ENCODE results near the gene TTC5.

The TTC5 gene

DNA sequence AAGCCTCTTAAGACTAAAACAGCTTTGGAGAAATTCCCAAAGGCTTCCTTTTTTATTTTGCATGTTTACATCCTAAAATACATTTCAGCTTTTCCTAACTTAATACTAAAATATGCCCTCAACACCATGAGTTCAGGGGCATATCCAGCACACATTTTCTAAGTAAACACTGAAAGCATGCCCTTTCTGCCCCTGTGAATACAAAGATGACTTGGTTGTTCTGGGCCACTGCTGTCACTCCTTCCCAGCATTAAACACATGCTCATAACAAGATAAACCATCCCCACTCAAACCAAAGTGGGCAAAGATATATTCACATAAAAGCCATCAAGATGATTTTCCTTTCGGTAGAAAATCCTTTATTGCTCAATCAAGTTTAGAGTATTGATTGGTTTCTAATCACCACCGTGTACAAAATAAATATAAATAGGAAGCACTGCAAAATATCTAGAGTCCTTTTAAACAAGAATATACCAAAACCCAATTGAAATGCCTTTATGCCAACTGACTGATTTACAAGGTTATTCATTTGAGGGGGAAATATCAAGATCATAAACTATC is 25.4 kb upstream of the TTC5 start:
- Histone ChIP-seq H3K9me3 (ENCODE audit: control insufficient read depth, insufficient read depth, low read depth, low read length) (no peaks in the 10 kb centered on the region), H3K4me3 (ENCODE audit: low read depth, low read length) (no peak overlapping the region), H3K4me1 (ENCODE audit: control insufficient read depth, insufficient read depth, low read length) (peaks cover 9% of the 10 kb centered on the region), H3K27ac (ENCODE audit: extremely low read depth, low read depth, low read length) (no peak overlapping the region), H3K36me3 (ENCODE audit: control insufficient read depth in 2 of 2, insufficient read depth in 1 of 2, low read length in 2 of 2) (peaks cover 9 to 32% of the 10 kb centered on the region in 2 experiments)
- TF ChIP-seq IKZF3 (tag by site-specific recombination; IDR thresholded peaks at IDR 0.05) (peak; percentile 20; the same call in 1 of the 2 replicates), ZNF169 (tag by site-specific recombination; IDR thresholded peaks at IDR 0.05) (no peak)
- ChIA-PET CTCF (interaction anchor here (0.6 to 1.4 kb wide), 2 partner anchors 10 to 25 kb away, joined by 4 to 5 read pairs; no protein-coding TSS in a partner anchor), POLR2A (interaction anchor here (3.7 kb wide), 1 partner anchor 11 kb away, joined by 57 read pairs; the partner anchor contains the start of gene PARP2)

DNA sequence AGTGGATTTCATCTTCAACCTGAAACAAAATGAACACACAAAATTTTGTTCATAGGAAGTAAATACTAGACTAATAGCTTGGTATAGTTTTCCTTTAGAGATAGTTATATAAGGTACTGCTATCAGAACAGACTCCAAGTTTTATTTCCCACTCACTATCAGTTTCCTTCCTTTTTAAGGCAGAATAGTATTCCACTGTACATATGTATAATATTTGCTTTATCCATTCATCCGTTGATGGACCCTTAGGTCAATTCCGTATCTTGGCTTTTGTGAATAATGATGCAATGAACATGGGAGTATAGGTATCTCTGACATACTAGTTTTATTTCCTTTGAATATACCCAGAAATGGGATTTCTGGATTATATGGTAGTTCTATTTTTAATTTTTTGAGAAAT is 23.6 kb upstream of the TTC5 start:
- Histone ChIP-seq H3K9me3 (ENCODE audit: control insufficient read depth, insufficient read depth, low read depth, low read length) (no peaks in the 10 kb centered on the region), H3K36me3 (ENCODE audit: control insufficient read depth in 2 of 2, insufficient read depth in 1 of 2, low read length in 2 of 2) (peaks cover 27 to 46% of the 10 kb centered on the region in 2 experiments), H3K4me1 (ENCODE audit: control insufficient read depth, insufficient read depth, low read length) (peaks cover 9% of the 10 kb centered on the region), H3K27ac (ENCODE audit: extremely low read depth, low read depth, low read length) (no peak overlapping the region), H3K4me3 (ENCODE audit: low read depth, low read length) (no peak overlapping the region)
- POLR2A ChIA-PET: interaction anchor here (1.1 to 4.3 kb wide), 2 partner anchors 14 to 126 kb away, joined by 3 to 45 read pairs; partner anchors contain the start of genes APEX1 and PARP2
- no peak for TF ChIP-seq TRIM28 (IDR thresholded peaks at IDR 0.05; ENCODE audit: borderline replicate concordance, low read length)
- TF ChIP-seq HOXC10 (CRISPR knock-in tag; IDR thresholded peaks at IDR 0.05): no peak
- TF ChIP-seq ZNF830 (tag by site-specific recombination; IDR thresholded peaks at IDR 0.05; ENCODE audit: low read depth): no peak
- TF ChIP-seq ZNF548 (tag by site-specific recombination; IDR thresholded peaks at IDR 0.05): no peak
- no peak for TF ChIP-seq ZNF549 (tag by site-specific recombination; IDR thresholded peaks at IDR 0.05)
- TF ChIP-seq, protein P1, sequence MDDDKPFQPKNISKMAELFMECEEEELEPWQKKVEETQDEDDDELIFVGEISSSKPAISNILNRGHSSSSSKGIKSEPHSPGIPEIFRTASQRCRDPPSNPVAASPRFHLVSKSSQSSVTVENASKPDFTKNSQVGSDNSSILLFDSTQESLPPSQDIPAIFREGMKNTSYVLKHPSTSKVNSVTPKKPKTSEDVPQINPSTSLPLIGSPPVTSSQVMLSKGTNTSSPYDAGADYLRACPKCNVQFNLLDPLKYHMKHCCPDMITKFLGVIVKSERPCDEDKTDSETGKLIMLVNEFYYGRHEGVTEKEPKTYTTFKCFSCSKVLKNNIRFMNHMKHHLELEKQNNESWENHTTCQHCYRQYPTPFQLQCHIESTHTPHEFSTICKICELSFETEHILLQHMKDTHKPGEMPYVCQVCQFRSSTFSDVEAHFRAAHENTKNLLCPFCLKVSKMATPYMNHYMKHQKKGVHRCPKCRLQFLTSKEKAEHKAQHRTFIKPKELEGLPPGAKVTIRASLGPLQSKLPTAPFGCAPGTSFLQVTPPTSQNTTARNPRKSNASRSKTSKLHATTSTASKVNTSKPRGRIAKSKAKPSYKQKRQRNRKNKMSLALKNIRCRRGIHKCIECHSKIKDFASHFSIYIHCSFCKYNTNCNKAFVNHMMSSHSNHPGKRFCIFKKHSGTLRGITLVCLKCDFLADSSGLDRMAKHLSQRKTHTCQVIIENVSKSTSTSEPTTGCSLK (tag by site-specific recombination; IDR thresholded peaks at IDR 0.05): no peak
- TF ChIP-seq ZBTB17 (tag by site-specific recombination; IDR thresholded peaks at IDR 0.05): no peak
- peak; percentile 95 for TF ChIP-seq ZNF146 (tag by site-specific recombination; IDR thresholded peaks at IDR 0.05)
- CTCF ChIA-PET: interaction anchor here (0.6 to 6.0 kb wide), 4 partner anchors 11 to 280 kb away, joined by 3 to 67 read pairs (median 6); partner anchors contain the start of gene PARP2

DNA sequence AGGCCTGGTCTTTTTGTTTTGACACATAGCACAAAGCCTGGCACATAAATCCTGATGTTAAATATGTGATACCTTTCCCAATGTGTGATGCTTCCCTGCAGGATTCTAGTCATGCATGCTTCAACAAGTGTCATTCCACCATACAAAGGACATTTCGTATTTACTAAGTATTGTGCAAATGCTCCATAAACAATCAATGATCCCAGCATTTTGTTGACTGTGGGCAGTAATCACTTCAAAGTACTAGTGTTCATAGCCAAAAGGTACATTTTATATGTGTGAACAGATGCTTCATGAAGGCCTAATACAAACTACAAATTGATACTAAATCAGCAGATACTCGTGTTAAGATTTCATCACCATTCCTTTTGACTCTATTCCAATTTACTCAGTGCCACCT is 23.0 kb upstream of the TTC5 start:
- CTCF ChIA-PET: interaction anchor here (0.6 to 6.0 kb wide), 9 partner anchors 12 to 362 kb away, joined by 3 to 67 read pairs (median 7); partner anchors contain the start of genes PARP2 and TTC5
- POLR2A ChIA-PET: interaction anchor here (4.3 kb wide), 1 partner anchor 14 kb away, joined by 45 read pairs; the partner anchor contains the start of gene PARP2
- peak; percentile 78 for TF ChIP-seq SCRT2 (tag by site-specific recombination; IDR thresholded peaks at IDR 0.05)
- TF ChIP-seq ZNF777 (tag by site-specific recombination; IDR thresholded peaks at IDR 0.05; ENCODE audit: borderline replicate concordance): no peak
- H3K27ac ChIP-seq (ENCODE audit: extremely low read depth, low read depth, low read length): no peak overlapping the region
- no peaks in the 10 kb centered on the region for H3K9me3 ChIP-seq (ENCODE audit: control insufficient read depth, insufficient read depth, low read depth, low read length)
- peaks cover 33 to 50% of the 10 kb centered on the region in 2 experiments for H3K36me3 ChIP-seq (ENCODE audit: control insufficient read depth in 2 of 2, insufficient read depth in 1 of 2, low read length in 2 of 2)
- H3K4me1 ChIP-seq (ENCODE audit: control insufficient read depth, insufficient read depth, low read length): peaks cover 9% of the 10 kb centered on the region
- no peak overlapping the region for H3K4me3 ChIP-seq (ENCODE audit: low read depth, low read length)

DNA sequence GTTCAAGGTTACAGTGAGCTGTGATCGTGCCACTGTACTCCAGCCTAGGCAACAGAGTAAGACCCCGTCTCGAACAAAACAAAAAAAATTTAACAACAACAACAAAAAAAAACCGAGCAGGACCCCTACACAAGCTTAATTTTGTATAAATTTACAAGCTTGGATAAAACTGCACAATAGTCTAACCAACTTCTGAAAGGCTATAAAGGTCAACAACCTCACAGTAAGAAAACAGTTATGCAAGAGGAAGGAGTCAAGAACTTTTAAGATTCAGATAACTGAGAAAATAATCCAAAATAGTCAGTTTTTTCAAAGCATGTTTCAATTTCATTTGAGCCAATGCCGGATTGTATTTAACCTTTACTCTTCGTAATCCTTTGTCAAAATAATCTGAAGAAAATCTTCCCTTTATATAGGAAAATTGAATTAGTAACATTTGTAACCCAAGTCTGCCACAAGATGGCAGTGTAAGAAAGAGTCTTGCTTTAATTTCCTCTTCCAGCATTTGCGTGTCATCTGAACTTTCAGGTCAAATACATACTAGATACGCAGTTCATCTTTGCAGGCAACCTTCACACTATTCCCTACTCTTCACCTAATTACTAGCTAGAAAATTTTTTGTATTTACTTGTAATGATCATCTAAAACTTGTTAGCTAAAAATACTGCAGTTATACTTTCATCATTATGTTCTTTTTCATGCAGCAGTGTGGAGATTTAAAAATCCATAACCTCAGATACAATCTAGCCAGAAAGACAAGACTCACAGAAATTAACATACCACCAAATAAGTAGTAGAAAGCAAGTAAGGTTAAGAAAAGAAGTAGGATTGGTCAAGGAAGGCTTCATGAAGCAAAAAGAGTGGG is 21.5 kb upstream of the TTC5 start:
- CTCF ChIA-PET: interaction anchor here (0.5 to 6.0 kb wide), 37 partner anchors 8 to 800 kb away, joined by 3 to 67 read pairs (median 4); partner anchors contain the start of genes PARP2 and TTC5
- POLR2A ChIA-PET: interaction anchor here (0.5 to 4.3 kb wide), 2 partner anchors 16 kb away, joined by 6 to 45 read pairs; partner anchors contain the start of gene PARP2
- no peak for TF ChIP-seq PRDM1 (tag by site-specific recombination; IDR thresholded peaks at IDR 0.05)
- TF ChIP-seq ZNF473 (tag by site-specific recombination; IDR thresholded peaks at IDR 0.05): no peak
- TF ChIP-seq, protein P2, sequence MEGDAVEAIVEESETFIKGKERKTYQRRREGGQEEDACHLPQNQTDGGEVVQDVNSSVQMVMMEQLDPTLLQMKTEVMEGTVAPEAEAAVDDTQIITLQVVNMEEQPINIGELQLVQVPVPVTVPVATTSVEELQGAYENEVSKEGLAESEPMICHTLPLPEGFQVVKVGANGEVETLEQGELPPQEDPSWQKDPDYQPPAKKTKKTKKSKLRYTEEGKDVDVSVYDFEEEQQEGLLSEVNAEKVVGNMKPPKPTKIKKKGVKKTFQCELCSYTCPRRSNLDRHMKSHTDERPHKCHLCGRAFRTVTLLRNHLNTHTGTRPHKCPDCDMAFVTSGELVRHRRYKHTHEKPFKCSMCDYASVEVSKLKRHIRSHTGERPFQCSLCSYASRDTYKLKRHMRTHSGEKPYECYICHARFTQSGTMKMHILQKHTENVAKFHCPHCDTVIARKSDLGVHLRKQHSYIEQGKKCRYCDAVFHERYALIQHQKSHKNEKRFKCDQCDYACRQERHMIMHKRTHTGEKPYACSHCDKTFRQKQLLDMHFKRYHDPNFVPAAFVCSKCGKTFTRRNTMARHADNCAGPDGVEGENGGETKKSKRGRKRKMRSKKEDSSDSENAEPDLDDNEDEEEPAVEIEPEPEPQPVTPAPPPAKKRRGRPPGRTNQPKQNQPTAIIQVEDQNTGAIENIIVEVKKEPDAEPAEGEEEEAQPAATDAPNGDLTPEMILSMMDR (tag by site-specific recombination; IDR thresholded peaks at IDR 0.05): 0 out of 2 replicates have a peak, but pooled peaks have one; percentile 24
- TF ChIP-seq KLF8 (tag by site-specific recombination; IDR thresholded peaks at IDR 0.05): no peak
- no peak for TF ChIP-seq HOXA7 (CRISPR knock-in tag; IDR thresholded peaks at IDR 0.05; ENCODE audit: borderline replicate concordance)
- TF ChIP-seq, protein P3, sequence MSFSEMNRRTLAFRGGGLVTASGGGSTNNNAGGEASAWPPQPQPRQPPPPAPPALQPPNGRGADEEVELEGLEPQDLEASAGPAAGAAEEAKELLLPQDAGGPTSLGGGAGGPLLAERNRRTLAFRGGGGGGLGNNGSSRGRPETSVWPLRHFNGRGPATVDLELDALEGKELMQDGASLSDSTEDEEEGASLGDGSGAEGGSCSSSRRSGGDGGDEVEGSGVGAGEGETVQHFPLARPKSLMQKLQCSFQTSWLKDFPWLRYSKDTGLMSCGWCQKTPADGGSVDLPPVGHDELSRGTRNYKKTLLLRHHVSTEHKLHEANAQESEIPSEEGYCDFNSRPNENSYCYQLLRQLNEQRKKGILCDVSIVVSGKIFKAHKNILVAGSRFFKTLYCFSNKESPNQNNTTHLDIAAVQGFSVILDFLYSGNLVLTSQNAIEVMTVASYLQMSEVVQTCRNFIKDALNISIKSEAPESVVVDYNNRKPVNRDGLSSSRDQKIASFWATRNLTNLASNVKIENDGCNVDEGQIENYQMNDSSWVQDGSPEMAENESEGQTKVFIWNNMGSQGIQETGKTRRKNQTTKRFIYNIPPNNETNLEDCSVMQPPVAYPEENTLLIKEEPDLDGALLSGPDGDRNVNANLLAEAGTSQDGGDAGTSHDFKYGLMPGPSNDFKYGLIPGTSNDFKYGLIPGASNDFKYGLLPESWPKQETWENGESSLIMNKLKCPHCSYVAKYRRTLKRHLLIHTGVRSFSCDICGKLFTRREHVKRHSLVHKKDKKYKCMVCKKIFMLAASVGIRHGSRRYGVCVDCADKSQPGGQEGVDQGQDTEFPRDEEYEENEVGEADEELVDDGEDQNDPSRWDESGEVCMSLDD (tag by site-specific recombination; IDR thresholded peaks at IDR 0.05): no peak
- TF ChIP-seq ZNF223 (tag by site-specific recombination; IDR thresholded peaks at IDR 0.05): no peak

More for the DNA sequence above, 21.5 kb upstream of the TTC5 start:
- peaks cover 6% of the 10 kb centered on the region; the same call in 1 of the 2 replicates for H3K4me1 ChIP-seq (ENCODE audit: control insufficient read depth, insufficient read depth, low read length)
- H3K27ac ChIP-seq (ENCODE audit: extremely low read depth, low read depth, low read length): no peak overlapping the region
- peaks cover 45 to 59% of the 10 kb centered on the region in 2 experiments for H3K36me3 ChIP-seq (ENCODE audit: control insufficient read depth in 2 of 2, insufficient read depth in 1 of 2, low read length in 2 of 2)
- no peaks in the 10 kb centered on the region for H3K9me3 ChIP-seq (ENCODE audit: control insufficient read depth, insufficient read depth, low read depth, low read length)
- H3K4me3 ChIP-seq (ENCODE audit: low read depth, low read length): no peak overlapping the region
